ENCODE measurements around the gene SEPTIN11.

SEPTIN11 gene

DNA sequence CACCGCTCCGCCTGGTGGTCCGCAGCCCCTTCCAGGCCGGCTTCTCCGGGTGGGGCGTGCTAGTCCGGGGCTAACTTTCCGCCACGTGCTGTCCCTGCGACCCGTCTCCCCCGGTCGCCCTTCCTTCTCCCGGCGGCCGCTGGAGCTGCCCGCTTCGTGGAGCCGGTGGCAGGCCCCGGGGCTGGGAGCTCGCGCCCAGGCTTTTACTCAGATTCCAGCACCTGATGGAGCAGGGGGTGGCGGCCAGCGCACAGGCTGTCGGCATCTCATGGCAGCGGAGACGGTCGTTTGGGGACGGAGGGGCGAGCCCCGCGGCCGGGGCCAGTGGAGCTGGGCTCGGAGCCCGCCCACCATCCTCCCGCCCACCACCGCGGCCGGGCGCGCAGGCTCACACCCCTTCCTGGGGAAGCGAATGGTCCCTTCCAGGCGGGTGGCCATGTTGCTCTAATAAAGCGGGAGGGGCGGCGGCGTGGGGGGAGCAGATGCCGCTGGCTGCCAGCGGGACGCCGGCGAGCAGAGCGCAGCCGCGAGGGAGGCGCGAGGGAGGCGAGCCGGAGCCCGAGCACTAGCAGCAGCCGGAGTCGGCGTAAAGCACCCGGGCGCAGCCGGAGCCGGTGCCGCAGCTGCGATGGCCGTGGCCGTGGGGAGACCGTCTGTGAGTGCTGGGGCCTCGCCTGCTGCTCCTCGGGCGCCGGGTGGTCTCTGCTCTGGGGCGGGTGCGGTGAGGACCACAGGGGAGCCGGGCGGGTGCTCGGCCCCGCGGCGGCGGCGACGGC, at the start of gene SEPTIN11:
TSS of gene SEPTIN11 (plus strand) at position 477 of the 776 bp plus-strand sequence. CDS start at position 629, 152 bp downstream.
- FAIRE-seq: peak; percentile 94
- DNase-seq (ENCODE audit: insufficient read length, low spot score): peak; percentile 80

GRCh38 chr4:76902233-76902890, 47.2 kb upstream of the SEPTIN11 start:
- FAIRE-seq: no peak
- no peak for DNase-seq (ENCODE audit: insufficient read length, low spot score)

GRCh38 chr4:76904646-76905190, 44.8 kb upstream of the SEPTIN11 start:
- DNase-seq (ENCODE audit: insufficient read length, low spot score) (no peak), FAIRE-seq (no peak)

- no peak for FAIRE-seq
Measured at GRCh38 chr4:76905521-76905920, 44.0 kb upstream of the SEPTIN11 start.

DNA sequence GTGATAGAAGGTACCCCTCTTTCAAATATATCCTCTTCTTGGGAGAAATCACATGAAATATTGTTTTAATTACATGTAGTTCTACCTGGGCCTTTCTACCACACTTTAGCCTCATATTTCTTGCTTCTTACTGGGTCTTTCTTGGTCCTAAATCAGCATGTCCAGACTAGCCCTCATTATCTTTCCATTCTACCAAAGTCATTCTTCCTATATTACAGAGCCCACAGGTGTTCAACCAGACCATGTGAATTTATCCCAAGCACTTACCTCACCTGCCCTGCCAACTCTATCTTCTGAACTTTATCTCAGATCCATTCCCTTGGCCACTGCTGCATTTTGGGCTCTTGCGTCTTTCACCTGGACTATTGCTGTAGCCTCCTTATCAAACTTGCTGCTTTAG, 39.8 kb upstream of the SEPTIN11 start:
- FAIRE-seq (no peak), DNase-seq (ENCODE audit: insufficient read length, low spot score) (no peak)

More at GRCh38 chr4:76905521-76905920, 44.0 kb upstream of the SEPTIN11 start:
- no peak for DNase-seq (ENCODE audit: insufficient read length, low spot score)

GRCh38 chr4:76920715-76921114, 28.8 kb upstream of the SEPTIN11 start:
- FAIRE-seq (no peak), DNase-seq (ENCODE audit: insufficient read length, low spot score) (no peak)

DNA sequence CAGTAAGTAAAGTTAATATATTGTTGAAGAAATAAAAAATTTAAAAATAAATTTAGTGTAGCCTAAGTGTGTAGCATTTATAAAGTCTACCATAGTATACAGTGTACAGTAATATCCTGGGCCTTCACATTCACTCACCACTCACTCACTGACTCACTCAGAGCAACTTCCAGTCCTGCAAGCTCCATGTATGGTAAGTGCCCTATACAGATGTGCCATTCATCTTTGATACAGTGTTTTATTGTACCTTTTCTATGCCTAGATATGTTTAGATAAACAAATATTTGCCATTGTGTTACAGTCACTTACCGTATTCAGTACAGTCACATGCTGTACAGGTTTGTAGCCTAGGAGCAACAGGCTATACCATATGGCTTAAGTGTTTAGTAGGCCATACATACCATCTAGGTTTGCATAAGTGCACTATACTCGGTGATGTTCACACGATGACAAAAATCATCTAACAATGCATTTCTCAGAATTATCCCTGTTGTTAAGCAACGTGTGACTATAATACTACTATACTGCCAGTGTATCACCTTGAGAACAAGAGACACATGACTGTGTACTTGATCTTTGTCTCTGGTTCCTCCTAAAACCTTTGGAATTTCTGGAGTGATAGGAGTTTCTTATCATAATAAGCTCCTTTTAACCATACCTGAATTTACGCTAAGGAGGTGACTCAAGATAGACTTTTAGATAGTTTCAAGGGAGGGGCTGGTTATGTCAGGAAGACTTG, 25.8 kb upstream of the SEPTIN11 start:
- no peak for FAIRE-seq
- no peak for DNase-seq (ENCODE audit: insufficient read length, low spot score)

DNA sequence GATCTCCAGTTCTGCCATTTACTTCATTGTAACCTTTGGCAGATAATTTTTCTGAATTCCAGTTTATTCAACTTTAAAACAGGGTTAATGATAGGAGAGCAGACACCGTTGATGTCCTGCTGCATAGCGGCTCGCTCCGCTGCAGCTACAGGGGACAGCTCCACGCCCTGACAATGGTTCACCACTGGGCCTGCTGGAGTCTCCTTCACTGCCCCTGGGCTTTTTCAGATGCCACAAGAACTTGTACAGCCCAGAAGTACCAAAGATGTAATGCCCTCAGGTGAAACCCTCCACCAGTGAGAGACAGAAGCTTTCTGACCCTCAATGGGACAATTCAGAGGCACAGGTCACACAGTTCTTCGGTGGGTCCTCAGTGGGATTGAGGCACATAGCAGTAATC, 22.7 kb upstream of the SEPTIN11 start:
- DNase-seq (ENCODE audit: insufficient read length, low spot score): no peak
- FAIRE-seq: no peak

- FAIRE-seq: no peak
- no peak for DNase-seq (ENCODE audit: insufficient read length, low spot score)
Measured at GRCh38 chr4:76930685-76931084, 18.9 kb upstream of the SEPTIN11 start.

DNA sequence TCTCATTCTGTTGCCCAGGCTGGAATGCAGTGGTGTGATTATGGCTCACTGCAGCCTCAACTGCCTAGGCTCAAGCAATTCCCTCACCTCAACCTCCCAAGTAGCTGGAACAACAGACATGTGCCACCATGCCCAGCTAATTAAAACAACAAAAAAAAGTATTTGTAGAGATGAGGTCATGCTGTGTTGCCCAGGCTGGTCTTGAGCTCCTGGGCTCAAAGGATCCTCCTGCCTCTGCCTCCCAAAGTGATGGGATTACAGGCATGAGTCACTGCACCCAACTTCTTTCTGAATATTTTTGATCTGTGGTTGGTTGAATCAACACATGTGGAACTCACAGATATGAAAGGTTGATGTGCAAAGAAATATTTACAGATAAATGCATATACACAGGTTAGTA, 18.5 kb upstream of the SEPTIN11 start:
- no peak for DNase-seq (ENCODE audit: insufficient read length, low spot score)
- no peak for FAIRE-seq

DNA sequence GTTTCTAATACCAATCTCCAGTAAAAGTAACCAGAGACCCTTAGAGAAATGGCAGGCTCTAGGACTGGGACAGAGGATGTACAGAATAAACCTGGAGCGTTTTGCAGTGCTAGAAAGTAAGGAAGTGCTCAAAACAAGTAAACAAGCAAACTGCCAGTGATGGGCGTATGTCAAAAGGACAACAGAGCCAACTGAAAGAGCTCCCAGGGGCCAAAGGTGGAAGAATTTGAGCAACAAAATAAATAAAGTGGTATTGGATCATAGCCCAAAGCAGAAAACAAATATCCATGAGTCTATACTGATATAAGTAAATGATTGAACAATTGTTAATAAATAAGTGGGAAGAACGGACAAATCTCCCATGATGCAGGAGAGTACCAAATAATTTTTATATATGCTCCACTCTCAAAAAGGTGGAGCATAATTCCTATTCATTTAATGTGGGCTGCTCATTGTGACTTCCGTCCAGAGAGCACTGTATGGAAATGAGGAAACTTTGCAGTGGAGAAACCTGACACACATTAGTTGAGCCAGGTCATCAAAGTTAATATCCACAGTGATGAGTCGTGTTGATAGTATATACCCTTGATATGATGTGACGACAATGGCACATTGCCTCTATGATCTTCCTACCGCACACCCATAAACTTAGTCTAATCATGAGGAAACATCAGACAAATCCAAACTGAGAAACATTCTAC, 17.8 kb upstream of the SEPTIN11 start:
- DNase-seq (ENCODE audit: insufficient read length, low spot score) (no peak), FAIRE-seq (no peak)

- no peak for FAIRE-seq
Measured at GRCh38 chr4:76939184-76939583, 10.4 kb upstream of the SEPTIN11 start.

DNA sequence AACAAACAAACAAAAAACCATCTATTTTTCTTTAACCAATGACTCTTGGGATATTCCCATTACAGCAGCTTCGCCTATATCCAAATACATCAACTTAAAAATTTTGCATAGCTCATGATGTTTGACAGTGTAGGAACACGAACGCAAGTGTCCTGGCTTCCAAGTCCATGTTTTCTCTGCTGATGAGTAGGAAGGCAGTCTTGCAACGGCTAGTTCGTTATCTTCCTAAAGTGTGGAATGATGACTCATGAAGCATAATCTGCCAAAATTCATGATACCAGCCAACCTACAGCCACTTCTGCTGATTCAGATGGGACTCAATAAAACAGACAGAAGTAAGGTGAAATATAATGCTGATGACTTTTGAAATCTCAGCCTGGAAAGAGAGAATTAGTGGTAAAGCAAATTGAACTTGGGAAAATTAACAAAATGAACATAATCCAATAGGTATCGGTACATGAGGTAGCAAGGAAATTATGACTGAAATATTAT, 6.4 kb upstream of the SEPTIN11 start:
- FAIRE-seq (no peak), DNase-seq (ENCODE audit: insufficient read length, low spot score) (no peak)

More at GRCh38 chr4:76939184-76939583, 10.4 kb upstream of the SEPTIN11 start:
- DNase-seq (ENCODE audit: insufficient read length, low spot score): no peak

DNA sequence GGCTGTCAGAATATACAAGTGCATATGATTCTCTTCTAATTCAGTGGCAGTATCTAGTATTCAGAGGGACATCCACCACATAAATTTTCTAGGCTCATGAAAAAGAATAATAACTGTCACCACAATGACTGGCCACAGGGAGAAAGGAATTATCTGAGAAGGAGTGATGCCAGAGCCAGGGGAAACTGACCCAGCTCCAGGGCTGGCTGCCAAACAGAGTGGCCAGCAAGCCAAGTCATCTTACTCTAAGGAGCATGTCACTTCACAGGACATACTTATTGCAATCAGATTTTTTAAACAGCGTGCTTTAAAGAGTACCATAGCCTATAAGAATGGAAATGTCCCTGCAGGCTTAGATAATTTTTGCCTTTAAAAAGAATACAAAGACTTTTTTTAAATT, 5.8 kb upstream of the SEPTIN11 start:
- FAIRE-seq (no peak), DNase-seq (ENCODE audit: insufficient read length, low spot score) (no peak)

- no peak for DNase-seq (ENCODE audit: insufficient read length, low spot score)
- no peak for FAIRE-seq
Measured at GRCh38 chr4:76947369-76947768, 2.2 kb upstream of the SEPTIN11 start.

DNA sequence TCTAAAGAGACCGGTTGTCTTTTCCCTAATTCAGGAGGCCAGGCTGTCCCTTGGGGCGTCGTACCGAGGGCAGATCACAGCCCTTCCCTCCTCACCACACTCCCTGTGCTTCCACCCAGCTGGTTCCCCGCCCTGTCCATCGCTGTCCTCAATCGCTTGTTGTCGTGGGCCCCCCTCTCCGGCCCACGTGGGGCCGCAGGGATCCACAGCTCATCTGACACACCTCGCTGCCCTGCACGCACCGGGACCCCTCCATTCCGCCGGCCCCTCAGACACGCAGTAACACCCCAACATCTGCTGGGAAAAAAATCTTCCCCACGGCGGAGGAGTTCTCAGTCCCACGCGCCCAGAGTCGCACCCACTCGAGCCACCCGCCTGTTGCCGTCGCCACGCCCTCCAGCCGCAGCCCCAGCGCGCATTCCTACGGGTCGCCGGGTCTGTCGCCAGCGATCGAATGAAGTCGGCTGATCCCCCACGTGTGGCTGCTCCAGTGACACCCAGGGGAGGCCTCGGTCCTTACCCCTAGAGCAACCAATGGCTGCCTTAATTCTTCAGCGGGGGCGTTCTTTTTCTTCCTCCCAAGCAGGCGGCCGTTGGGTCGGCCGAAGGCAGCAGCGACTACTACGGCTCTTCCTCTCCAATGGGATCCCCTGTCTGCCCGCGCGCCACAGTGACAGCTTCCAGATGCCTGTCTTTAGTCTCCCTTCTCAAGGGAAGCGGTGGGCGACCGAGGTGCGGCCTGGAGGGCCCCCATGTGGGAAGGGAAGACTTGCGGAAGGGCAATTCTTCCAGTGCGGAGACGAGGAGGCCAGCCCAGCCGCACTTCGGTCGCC, 893 bp upstream of the SEPTIN11 start:
- FAIRE-seq (peak; percentile 84), DNase-seq (ENCODE audit: insufficient read length, low spot score) (peak; percentile 85)

GRCh38 chr4:76950052-76950955, 752 bp downstream of the SEPTIN11 start:
- FAIRE-seq: peak; percentile 78
- DNase-seq (ENCODE audit: insufficient read length, low spot score): peak; percentile 24

DNA sequence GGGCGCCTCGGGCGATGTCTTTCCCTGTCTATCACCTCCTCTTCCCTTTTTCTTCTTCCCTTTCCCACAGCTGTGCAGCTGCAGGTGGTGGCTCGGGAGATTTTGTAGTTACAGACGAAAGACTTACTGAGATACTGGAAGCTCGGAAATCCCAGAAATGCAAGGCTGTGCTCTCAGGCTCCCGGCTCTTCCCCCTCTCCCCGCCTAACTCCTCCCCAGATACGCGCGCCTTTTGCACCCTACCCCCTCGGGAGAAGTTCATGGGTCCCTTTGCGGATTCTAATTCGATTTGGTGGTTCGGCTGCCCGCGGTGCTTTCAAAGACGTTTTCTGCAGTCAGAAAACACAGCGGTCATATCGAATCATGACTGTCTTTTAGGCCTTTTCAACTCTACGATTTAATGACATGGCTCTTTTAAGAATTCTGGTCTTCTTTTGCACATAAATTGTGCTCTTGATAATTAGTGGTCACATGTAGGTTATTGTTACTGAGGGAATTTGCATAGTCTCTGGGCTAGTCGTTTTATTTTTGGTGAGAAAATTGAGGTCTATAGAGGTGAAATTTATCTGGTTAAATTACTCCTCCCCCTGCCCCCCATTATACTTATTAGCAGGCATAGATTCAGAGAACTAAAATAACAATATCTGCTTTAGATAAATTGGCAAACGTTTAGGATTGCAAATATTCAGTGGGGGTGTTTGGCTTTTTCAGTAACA, 1.6 kb downstream of the SEPTIN11 start:
- peak; percentile 85 for FAIRE-seq
- DNase-seq (ENCODE audit: insufficient read length, low spot score): no peak

All from GM19239 (cell line).